Measurements from ENCODE around the gene CAGE1. TPM values are rescaled to one million over a fixed set of nuclear protein-coding genes. Genes with fewer than 3 reads are reported as not detected.
A peak's percentile ranks its signal among the peaks of the same experiment; 100 is the strongest.
"Not testable (repeated sequence)": the region's sequence is repeated elsewhere in the genome, so short reads cannot be mapped to it uniquely, and the experiment has no call there.

CAGE1 gene
- total RNA-seq, 1 experiment from 2014 or later: not detected

DNA sequence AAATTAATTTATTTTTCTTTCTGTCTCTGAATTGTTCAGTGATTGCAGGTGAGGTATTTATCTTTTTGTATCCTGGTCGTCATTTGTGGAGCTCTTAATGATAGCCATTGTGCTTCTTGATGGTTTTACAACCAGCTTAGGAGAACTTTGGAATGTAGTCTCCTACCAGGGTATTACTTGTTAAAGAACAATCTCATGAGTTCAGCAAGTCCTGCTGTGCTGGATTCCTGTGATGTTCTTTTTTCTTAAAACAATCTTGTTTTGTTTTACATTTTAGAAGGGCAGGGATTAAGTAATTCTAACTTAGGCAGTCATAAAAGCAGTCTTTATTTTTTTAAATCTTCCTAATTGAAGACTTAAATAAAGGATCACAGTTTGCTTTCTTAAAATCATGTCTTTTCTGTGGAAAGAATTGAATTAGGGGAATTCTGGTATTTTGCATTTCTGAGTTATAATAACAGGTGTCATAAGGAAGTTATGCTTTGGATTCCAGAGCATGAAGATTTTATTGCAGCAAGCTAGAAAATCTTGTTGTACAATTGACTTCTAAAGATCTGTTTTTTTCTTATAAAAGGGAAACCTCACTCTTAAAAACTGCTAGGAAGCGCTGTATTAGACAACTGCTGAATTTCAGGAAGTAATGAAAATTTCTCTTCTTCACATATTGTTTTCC, 23.7 kb upstream of the CAGE1 start:
- no peak for DNase-seq (ENCODE audit: low read depth)
- in situ Hi-C loops (cut with HindIII; ENCODE audit: low pct_unique_long_range_greater_than_20kb, low sequenced_read_pairs): no loop called here

GRCh38 chr6:7411328-7411727, 21.8 kb upstream of the CAGE1 start:
- in situ Hi-C loops (cut with HindIII; ENCODE audit: low pct_unique_long_range_greater_than_20kb, low sequenced_read_pairs): no loop called here
- no peak for DNase-seq (ENCODE audit: low read depth)

DNA sequence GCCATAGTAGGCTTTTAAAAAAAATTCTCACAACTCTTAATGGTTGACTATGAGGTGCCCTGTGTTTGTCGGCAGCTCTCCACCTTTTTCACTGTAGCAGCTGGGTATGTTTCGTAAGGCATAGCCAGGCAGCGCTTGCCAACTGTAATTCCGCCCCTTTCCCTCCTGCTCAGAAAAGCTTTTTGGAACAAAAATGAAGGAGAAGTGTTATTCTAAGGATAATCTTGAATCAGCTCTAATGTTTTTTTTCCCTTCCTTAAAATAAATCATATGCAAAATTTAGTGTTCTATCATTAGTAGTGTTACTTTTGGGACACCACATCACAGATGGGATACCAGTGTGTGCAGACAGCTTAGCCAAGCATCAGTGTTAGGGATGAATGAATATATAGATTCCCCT, 21.3 kb upstream of the CAGE1 start:
- DNase-seq (ENCODE audit: low read depth): no peak
- in situ Hi-C loops (cut with HindIII; ENCODE audit: low pct_unique_long_range_greater_than_20kb, low sequenced_read_pairs): no loop called here

DNA sequence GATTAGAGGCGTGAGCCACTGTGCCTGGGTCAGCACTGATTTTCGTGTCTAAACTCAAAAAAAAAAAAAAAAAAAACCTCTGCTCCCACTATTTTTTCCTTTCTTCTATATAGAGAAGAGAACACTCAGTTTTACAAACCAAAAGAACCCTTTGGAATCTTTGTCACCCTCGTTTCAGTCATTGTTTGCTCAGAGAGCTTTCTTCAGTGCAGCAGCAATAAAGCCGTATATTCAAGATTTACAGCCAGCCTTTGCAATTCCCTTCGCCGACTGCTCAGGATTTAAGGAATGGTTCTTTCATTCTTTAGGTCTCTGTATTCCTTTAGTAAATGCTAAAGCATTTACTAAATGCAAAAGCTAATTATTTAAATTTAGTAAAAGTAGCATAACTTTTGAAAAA, 20.2 kb upstream of the CAGE1 start:
- in situ Hi-C loops (cut with HindIII; ENCODE audit: low pct_unique_long_range_greater_than_20kb, low sequenced_read_pairs): no loop called here
- DNase-seq (ENCODE audit: low read depth): no peak

GRCh38 chr6:7406743-7407142, 17.2 kb upstream of the CAGE1 start:
- in situ Hi-C loops (cut with HindIII; ENCODE audit: low pct_unique_long_range_greater_than_20kb, low sequenced_read_pairs): no loop called here
- DNase-seq (ENCODE audit: low read depth): no peak

DNA sequence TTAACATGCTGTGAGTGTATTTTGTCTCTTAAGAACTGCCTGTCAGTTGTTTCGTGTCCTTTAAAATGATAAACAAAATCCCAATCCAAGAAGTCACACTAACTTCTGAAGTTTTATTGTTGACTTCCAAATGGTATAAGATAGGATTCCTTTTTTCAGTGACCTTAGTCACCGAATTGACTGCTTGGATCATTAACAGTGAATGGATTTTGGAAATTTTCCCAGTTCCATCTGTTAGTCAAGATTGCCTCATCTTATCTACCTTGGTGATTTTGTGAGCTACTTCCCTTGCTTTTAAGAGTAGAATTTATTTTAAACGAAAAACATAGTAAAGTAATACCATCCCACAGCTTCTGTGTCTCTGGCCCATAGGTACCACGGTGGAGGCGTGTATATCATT, 15.0 kb upstream of the CAGE1 start:
- in situ Hi-C loops (cut with HindIII; ENCODE audit: low pct_unique_long_range_greater_than_20kb, low sequenced_read_pairs): no loop called here
- DNase-seq (ENCODE audit: low read depth): no peak

GRCh38 chr6:7402716-7403115, 13.2 kb upstream of the CAGE1 start:
- no peak for DNase-seq (ENCODE audit: low read depth)
- in situ Hi-C loops (cut with HindIII; ENCODE audit: low pct_unique_long_range_greater_than_20kb, low sequenced_read_pairs): no loop called here

- in situ Hi-C loops (cut with HindIII; ENCODE audit: low pct_unique_long_range_greater_than_20kb, low sequenced_read_pairs): no loop called here
- peak; percentile 8 for DNase-seq (ENCODE audit: low read depth)
Observed at GRCh38 chr6:7401075-7401474, 11.5 kb upstream of the CAGE1 start.

DNA sequence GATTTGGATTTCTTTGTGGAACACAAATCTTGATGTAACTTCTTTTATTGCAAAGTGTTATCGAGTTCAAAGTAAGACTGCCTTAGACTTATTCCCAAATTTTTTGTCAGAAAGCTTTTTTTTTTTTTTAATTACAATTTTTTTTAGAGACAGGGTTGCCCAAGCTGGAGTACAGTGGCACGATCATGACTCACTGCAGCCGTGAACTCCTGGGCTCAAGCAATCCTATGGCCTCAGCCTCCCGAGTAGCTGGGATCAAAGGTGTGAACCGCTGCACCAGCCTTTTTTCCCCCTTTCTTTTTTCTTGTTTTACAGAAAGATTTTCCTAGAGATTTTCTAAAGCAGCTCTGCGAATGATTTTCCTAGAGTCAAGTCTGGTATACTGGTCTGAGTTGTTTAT, 2.9 kb upstream of the CAGE1 start:
- in situ Hi-C loops (cut with HindIII; ENCODE audit: low pct_unique_long_range_greater_than_20kb, low sequenced_read_pairs): no loop called here
- DNase-seq (ENCODE audit: low read depth): no peak

- DNase-seq (ENCODE audit: low read depth): no peak
- in situ Hi-C loops (cut with HindIII; ENCODE audit: low pct_unique_long_range_greater_than_20kb, low sequenced_read_pairs): no loop called here
Observed at GRCh38 chr6:7391151-7391550, 1.6 kb upstream of the CAGE1 start.

- in situ Hi-C loops (cut with HindIII; ENCODE audit: low pct_unique_long_range_greater_than_20kb, low sequenced_read_pairs): no loop called here
- peak; percentile 3 for DNase-seq (ENCODE audit: low read depth)
Observed at GRCh38 chr6:7390226-7390878, 810 bp upstream of the CAGE1 start.

GRCh38 chr6:7389162-7389450, 436 bp downstream of the CAGE1 start:
- DNase-seq (ENCODE audit: low read depth): no peak
- in situ Hi-C loops (cut with HindIII; ENCODE audit: low pct_unique_long_range_greater_than_20kb, low sequenced_read_pairs): no loop called here

DNA sequence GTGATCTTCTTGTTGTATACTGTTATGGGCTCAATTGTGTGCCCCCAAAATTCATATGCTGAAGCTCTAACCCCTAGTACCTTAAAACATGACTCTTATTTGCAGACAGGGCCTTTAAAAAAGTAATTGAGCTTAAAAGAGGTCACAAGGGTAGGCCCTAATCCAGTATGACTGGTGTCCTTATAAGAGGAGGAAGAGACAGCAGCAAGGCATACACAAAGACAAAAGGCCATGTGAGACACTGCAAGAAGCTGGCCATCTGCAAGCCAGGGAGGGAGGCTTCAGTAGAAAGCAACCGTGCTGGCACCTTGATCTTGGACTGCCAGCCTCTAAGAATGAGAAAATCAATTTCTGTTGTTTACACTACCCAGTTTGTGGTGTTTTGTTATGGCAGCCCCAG, 8.4 kb downstream of the CAGE1 start:
- in situ Hi-C loops (cut with HindIII; ENCODE audit: low pct_unique_long_range_greater_than_20kb, low sequenced_read_pairs): no loop called here

GRCh38 chr6:7378740-7379139, 10.8 kb downstream of the CAGE1 start:
- in situ Hi-C loops (cut with HindIII; ENCODE audit: low pct_unique_long_range_greater_than_20kb, low sequenced_read_pairs): no loop called here
- no peak for DNase-seq (ENCODE audit: low read depth)

More for the DNA sequence above, 8.4 kb downstream of the CAGE1 start:
- no peak for DNase-seq (ENCODE audit: low read depth)

GRCh38 chr6:7377961-7378360, 11.6 kb downstream of the CAGE1 start:
- no peak for DNase-seq (ENCODE audit: low read depth)
- in situ Hi-C loops (cut with HindIII; ENCODE audit: low pct_unique_long_range_greater_than_20kb, low sequenced_read_pairs): no loop called here

DNA sequence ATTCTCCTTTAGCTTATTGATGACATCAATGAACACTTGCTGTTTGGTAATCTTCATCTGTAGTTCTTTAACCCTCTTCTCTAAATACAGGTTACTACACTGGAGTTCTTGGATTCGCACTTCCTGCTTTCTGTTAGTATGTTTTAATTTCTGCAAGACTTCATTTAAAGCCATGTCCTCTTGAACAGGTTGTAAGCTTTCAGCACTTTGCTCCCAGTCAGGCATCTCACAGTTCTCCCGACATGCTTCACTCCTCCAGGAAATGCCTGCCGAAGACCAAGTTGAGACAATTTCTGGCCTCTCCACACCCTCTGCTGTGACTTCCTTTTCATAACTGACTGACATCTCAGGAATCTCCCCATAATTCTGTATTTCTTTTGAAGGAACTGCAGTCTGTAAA, 15.8 kb downstream of the CAGE1 start:
- in situ Hi-C loops (cut with HindIII; ENCODE audit: low pct_unique_long_range_greater_than_20kb, low sequenced_read_pairs): no loop called here
- DNase-seq (ENCODE audit: low read depth): no peak

DNA sequence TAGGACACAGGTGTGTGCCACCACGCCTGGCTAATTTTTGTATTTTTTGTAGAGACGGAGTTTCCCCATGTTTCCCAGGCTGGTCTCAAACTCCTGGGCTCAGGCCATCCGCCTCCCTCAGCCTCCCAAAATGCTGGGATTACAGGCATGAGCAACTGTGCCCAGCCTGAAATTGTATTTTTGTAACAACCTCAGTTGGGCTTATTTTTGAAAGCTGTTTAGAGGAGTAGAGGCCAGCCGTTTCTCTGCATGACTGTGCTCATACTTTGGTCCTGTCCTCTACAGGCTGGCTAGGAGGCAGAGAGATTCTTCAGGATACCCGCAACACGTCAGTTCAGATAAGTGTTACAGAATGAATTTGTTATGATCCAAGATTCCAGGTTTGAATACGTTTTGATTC, 22.1 kb downstream of the CAGE1 start:
- DNase-seq (ENCODE audit: low read depth): no peak
- in situ Hi-C loops (cut with HindIII; ENCODE audit: low pct_unique_long_range_greater_than_20kb, low sequenced_read_pairs): no loop called here

DNA sequence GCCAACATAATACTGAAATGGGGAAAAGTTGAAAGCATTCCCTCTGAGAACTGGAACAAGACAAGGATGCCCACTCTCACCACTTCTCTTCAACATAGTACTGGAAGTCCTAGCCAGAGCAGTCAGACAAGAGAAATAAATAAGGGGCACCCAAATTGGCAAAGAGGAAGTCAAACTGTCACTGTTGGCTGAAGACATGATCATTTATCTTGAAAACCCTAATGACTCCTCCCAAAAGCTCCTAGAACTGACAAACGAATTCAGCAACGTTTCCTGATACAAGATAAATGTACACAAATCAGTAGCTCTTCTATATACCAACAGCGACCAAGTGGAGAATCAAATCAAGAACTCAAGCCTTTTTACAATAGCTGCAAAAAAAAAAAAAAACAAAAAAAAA, 37.6 kb downstream of the CAGE1 start:
- DNase-seq (ENCODE audit: low read depth); in situ Hi-C loops (cut with HindIII; ENCODE audit: low pct_unique_long_range_greater_than_20kb, low sequenced_read_pairs): not testable (repeated sequence)

DNA sequence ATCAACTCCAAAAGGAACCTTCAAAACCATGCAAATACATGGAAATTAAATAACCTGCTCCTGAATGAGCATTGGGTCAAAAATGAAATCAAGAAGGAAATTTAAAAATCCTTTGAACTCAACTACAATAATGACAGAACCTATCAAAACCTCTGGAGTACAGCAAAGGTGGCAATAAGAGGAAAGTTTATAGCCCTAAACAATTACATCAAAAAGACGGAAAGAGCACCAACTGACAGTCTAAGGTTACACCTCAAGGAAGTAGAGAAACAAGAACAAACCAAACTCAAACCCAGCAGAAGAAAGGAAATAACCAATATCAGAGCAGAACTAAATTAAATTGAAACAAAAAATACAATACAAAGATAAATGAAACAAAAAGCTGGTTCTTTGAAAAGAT, 39.0 kb downstream of the CAGE1 start:
- in situ Hi-C loops (cut with HindIII; ENCODE audit: low pct_unique_long_range_greater_than_20kb, low sequenced_read_pairs); DNase-seq (ENCODE audit: low read depth): not testable (repeated sequence)

GRCh38 chr6:7347551-7347997, 42.0 kb downstream of the CAGE1 start:
- in situ Hi-C loops (cut with HindIII; ENCODE audit: low pct_unique_long_range_greater_than_20kb, low sequenced_read_pairs): not testable (repeated sequence)
- DNase-seq (ENCODE audit: low read depth): peak; percentile 18

Measured in Caki2 (cell line).